HFFc6 (cell line): ENCODE data around the gene TDRKH. TPM values are rescaled to one million over a fixed set of nuclear protein-coding genes. Genes with fewer than 3 reads are reported as not detected.

Experiments used
- DNase-seq: peaks from one replicate; pipeline ENCODE4 v3.0.0-alpha.2; 2018
- H3K27ac Mint-ChIP-seq: 2 replicates; pipeline ENCODE4 v1.8.0; 2020; ENCODE audit warnings: mild to moderate bottlenecking, mixed read lengths
- H3K27me3 Mint-ChIP-seq: 2 replicates; pipeline ENCODE4 v1.8.0; 2021; ENCODE audit warnings: mild to moderate bottlenecking, moderate library complexity, mixed read lengths; ENCODE audit not compliant: insufficient read depth
- H3K36me3 Mint-ChIP-seq: 2 replicates; pipeline ENCODE4 v1.8.0; 2021; ENCODE audit warnings: low read depth, mixed read lengths
- H3K4me1 Mint-ChIP-seq: 2 replicates; pipeline ENCODE4 v1.8.0; 2020; ENCODE audit warnings: low read depth, mixed read lengths
- H3K4me3 Mint-ChIP-seq: 2 replicates; pipeline ENCODE4 v1.8.0; 2020; ENCODE audit warnings: mild to moderate bottlenecking, moderate library complexity, mixed read lengths
- H3K9me3 Mint-ChIP-seq: 2 replicates; pipeline ENCODE4 v1.8.0; 2020; ENCODE audit warnings: mild to moderate bottlenecking, mixed read lengths
- total RNA-seq, 6 experiments: library from RNA; stranded (reverse); fragmentation: NEBNext Ultra II Directional; extraction: Animal tissue kit (Norgen Biotek cat#: 25700); gene quantifications; 2 replicates in 1 of 6; 3 replicates in 5 of 6; pipeline ENCODE4 v1.2.3, GENCODE V29; 2021
- TF ChIP-seq, protein P1 (sequence below): fragments of 200-600 bp; sonication (generic); IDR thresholded peaks from 2 replicates; pipeline ENCODE4 v1.5.0; 2021; ENCODE audit warnings: antibody characterized with exemption, mild to moderate bottlenecking

The TDRKH gene
- total RNA-seq, 6 experiments from 2014 or later, result 1.1 to 2.0 (median 1.5) TPM

DNA sequence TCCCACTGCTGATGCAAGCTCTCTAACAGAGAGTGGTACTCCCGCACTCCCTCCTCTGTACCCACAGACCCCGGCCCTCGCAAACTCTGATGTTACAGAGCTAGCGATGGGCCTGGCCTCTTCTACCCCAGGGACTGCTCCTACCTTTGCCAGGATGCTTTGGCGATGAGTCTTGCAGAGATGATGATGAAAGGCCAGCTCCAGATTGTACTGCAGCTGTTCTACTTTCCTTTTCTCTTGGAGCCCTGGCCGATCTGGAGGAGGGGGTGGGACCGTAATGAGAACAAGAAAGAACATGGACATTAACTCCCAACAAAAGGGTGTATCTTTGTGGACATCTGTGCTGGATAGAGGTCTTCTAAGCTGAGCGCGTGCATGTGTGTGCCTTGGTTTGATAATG, 20.9 kb upstream of the TDRKH start:
- no peak for DNase-seq
- no peaks in the 10 kb centered on the region for H3K36me3 Mint-ChIP-seq
- H3K9me3 Mint-ChIP-seq, result no peaks in the 10 kb centered on the region
- TF ChIP-seq, protein P1, sequence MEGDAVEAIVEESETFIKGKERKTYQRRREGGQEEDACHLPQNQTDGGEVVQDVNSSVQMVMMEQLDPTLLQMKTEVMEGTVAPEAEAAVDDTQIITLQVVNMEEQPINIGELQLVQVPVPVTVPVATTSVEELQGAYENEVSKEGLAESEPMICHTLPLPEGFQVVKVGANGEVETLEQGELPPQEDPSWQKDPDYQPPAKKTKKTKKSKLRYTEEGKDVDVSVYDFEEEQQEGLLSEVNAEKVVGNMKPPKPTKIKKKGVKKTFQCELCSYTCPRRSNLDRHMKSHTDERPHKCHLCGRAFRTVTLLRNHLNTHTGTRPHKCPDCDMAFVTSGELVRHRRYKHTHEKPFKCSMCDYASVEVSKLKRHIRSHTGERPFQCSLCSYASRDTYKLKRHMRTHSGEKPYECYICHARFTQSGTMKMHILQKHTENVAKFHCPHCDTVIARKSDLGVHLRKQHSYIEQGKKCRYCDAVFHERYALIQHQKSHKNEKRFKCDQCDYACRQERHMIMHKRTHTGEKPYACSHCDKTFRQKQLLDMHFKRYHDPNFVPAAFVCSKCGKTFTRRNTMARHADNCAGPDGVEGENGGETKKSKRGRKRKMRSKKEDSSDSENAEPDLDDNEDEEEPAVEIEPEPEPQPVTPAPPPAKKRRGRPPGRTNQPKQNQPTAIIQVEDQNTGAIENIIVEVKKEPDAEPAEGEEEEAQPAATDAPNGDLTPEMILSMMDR, result no peak
- no peaks in the 10 kb centered on the region; the same call in 1 of the 2 replicates for H3K4me1 Mint-ChIP-seq
- no peak overlapping the region; the same call in 1 of the 2 replicates for H3K4me3 Mint-ChIP-seq
- H3K27ac Mint-ChIP-seq, result no peak overlapping the region
- peaks cover 51% of the 10 kb centered on the region for H3K27me3 Mint-ChIP-seq

DNA sequence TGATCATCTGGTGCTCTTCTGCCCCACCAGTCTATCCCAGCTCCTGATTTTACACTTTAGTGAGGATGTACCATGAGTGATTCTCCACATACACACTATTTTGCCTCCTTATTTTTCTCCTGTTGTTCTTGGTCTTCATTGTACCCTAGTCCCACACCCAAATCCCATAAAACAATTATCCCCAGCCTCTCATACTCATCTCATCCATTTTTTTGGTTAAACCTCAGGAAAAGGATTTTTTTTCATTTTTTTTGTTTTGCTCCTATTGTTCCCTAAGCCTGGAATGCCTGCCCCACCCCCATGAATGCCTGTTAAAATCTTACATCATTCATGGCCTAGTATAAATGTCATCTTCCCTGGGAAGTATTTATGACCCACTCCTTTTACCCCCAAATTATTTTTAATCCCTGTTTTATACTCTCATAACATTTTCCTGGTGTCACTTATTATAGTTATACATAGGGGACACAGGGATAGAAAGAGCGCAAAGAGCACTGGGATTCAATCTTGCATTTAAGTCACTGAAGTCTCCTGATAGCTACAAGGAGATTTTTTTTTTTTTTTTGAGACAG, 19.8 kb upstream of the TDRKH start:
- no peak overlapping the region for H3K27ac Mint-ChIP-seq
- no peaks in the 10 kb centered on the region for H3K9me3 Mint-ChIP-seq
- TF ChIP-seq, protein P1, result no peak
- no peak overlapping the region for H3K4me3 Mint-ChIP-seq
- no peaks in the 10 kb centered on the region for H3K36me3 Mint-ChIP-seq
- peaks cover 56% of the 10 kb centered on the region for H3K27me3 Mint-ChIP-seq
- no peaks in the 10 kb centered on the region; the same call in 1 of the 2 replicates for H3K4me1 Mint-ChIP-seq
- no peak for DNase-seq

DNA sequence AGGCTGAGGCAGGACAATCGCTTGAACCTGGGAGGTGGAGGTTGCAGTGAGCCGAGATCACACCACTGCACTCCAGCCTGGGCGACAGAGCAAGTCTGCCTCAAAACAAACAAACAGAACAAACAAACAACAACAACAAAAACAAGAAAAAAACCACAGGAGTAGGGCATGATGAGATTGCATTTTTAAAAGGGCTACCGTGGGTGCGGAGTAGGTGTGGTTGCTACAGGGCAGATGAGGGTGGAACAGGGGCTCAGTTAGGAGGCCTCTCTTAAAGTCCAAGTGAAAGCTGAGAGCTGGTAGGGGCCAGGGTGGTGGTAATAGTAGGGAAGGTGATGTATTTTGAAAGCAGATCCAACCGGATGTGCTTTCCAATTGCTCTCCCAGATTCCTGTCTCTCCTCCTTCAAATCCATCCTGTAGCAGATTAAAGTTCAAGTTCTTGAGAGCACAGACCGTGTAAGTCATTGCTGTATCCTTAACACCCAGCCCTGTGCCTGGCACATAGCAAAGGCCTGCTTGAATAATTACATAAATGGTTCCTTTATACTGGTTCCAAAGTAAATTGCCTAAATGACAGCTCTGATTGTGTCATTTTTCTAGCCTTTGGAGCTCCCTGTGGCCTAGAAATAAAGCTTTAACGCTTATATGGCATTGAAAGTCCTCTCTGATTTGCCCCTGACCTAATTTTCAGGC, 19.1 kb upstream of the TDRKH start:
- no peak for DNase-seq
- no peaks in the 10 kb centered on the region for H3K9me3 Mint-ChIP-seq
- no peak overlapping the region for H3K4me3 Mint-ChIP-seq
- peaks cover 58% of the 10 kb centered on the region for H3K27me3 Mint-ChIP-seq
- TF ChIP-seq, protein P1, result no peak
- no peaks in the 10 kb centered on the region for H3K36me3 Mint-ChIP-seq
- no peaks in the 10 kb centered on the region; the same call in 1 of the 2 replicates for H3K4me1 Mint-ChIP-seq
- H3K27ac Mint-ChIP-seq, result no peak overlapping the region

DNA sequence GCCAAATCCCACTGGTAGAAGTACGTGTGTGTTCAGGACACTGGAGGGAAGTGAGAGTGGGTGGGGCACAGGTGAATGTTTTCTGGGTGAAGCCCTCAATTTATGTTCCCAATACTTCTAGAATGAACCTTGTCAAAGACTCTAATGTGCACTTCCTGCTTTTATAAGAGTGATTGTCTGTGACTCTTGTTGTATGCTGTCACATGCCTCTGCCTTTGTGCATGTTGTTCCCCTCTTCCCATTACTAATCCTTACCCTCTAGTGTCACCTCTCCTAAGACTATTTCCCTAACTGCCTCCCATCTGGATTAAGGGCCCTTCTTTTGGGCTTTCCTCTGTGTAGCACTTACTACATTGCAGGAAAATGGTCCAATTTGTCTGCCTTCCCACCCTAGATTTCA, 17.5 kb upstream of the TDRKH start:
- TF ChIP-seq, protein P1, result no peak
- Mint-ChIP-seq H3K27me3 (peaks cover 65% of the 10 kb centered on the region), H3K4me1 (no peaks in the 10 kb centered on the region; the same call in 1 of the 2 replicates), H3K27ac (no peak overlapping the region), H3K4me3 (no peak overlapping the region), H3K9me3 (no peaks in the 10 kb centered on the region), H3K36me3 (no peaks in the 10 kb centered on the region)
- no peak for DNase-seq

DNA sequence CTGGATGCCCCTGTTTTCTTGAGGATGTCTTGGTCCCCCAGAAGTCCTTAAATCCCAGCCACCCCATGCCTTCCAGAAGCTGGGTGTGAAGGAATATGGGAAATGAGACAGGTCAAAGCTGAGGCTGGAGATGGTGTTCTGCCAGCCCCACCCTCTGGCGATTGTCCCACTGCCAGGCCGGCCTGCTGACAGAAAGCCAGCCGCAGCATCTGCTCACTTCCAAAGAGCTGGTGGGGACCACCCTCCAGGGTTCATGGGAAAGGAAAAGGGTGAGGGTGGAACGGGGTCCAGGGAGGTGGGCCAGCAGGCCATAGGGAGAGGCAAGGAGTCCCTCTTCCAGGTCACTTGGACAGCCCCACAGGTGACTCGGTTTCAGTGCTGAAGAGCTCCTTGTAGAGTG, 16.8 kb upstream of the TDRKH start:
- H3K4me1 Mint-ChIP-seq, result no peaks in the 10 kb centered on the region; the same call in 1 of the 2 replicates
- H3K36me3 Mint-ChIP-seq, result no peaks in the 10 kb centered on the region

More for the DNA sequence above, 16.8 kb upstream of the TDRKH start:
- H3K27ac Mint-ChIP-seq, result no peak overlapping the region
- DNase-seq, result no peak
- H3K4me3 Mint-ChIP-seq, result no peak overlapping the region
- H3K27me3 Mint-ChIP-seq, result peaks cover 64% of the 10 kb centered on the region
- no peaks in the 10 kb centered on the region for H3K9me3 Mint-ChIP-seq
- TF ChIP-seq, protein P1, result no peak
